Measurements from ENCODE around the gene PRKAG1.
A peak's percentile ranks its signal among the peaks of the same experiment; 100 is the strongest.
"Not testable (repeated sequence)": the region's sequence is repeated elsewhere in the genome, so short reads cannot be mapped to it uniquely, and the experiment has no call there.

PRKAG1 gene

DNA sequence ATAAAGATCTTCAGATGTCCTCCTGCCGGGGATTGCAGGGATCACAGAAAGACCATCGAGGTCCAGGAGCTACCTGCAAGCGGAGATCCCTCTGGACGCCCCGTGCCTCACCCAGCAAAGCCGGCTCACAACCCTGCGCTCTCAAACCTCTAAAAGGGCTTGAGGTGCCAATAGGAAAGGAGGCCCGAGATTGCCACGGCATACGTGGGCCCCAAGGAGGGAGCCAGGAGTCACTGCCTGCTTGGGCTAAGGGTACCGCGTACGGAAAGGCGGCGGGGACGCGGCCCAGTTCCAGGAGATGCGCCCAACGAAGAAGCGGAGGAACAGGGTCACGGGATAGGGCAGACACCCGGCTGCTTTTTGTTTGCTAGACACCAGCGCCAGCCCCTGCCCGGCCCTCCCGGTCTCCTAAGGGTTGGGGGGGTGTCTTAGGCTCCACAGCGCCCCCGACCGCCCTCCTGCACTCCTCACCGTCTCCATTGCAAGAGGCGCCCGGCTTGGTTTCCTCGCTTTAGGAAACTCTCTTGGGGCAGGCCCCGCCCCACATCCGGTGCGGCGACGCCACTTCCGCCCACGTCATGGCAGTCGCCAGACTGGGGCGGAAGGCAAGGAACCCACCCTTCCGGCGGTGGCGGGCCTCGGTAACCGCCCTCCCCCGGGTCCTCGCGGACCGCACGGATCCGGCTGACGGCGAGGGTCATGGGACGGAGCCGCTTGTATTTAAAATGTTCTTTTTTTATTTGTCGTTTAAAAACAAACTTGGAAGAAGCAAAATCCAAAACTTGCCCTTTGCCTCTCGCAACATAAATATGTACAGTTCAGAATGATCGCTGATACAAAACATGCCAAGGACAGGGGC lies at the start of gene PRKAG1:
PRKAG1 (minus strand) TSS at position 516 of the 859 bp plus-strand sequence; CDS start at position 480, 36 bp downstream.
- DNase-seq = peak; percentile 63 to 97 (median 92)

GRCh38 chr12:49066120-49066519 lies 47.5 kb upstream of the PRKAG1 start:
- DNase-seq = no peak

DNA sequence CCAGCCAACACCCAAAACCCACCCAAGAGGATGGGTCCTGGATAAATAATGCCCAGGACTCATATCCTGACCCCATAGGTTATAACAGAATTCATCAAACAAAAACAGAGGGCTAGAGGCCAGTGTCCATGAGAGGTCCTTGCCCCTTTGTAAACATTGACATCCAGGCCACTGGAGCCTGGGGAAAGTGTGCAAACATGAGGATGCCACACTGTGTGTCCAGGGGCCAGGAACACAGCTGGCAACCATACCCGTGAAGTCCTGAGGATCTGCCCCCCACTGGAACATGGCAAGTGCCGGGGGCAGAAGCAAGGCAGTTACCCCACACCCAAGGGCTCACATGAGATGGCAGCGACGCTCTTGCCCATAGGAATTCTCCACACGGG lies 46.2 kb upstream of the PRKAG1 start:
- no peak for DNase-seq

GRCh38 chr12:49061916-49062315 lies 43.3 kb upstream of the PRKAG1 start:
- DNase-seq = not testable (repeated sequence)

DNA sequence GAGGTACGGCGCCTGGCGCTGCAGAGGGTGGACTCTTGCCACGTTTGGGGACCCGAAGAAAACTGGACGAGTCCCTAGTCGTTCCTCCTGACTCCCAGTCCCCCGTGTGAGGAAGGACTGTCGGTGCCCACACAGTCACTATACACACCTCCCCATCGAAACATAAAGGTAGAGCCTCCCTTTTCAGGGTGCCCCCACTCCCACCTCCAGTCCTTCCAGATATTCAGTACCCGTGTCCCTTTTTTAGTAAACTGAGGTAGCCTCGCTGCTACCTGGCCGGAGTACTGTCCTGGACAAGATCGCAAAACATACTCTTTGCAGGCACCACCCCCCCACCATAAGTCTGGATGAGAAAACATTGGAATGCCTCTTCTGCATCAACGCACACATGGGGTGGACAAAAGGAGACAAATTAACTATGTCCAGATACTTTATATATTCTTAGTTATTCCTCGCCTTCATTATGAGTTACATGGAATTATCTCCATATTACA lies 42.6 kb upstream of the PRKAG1 start:
- no peak for DNase-seq

DNA sequence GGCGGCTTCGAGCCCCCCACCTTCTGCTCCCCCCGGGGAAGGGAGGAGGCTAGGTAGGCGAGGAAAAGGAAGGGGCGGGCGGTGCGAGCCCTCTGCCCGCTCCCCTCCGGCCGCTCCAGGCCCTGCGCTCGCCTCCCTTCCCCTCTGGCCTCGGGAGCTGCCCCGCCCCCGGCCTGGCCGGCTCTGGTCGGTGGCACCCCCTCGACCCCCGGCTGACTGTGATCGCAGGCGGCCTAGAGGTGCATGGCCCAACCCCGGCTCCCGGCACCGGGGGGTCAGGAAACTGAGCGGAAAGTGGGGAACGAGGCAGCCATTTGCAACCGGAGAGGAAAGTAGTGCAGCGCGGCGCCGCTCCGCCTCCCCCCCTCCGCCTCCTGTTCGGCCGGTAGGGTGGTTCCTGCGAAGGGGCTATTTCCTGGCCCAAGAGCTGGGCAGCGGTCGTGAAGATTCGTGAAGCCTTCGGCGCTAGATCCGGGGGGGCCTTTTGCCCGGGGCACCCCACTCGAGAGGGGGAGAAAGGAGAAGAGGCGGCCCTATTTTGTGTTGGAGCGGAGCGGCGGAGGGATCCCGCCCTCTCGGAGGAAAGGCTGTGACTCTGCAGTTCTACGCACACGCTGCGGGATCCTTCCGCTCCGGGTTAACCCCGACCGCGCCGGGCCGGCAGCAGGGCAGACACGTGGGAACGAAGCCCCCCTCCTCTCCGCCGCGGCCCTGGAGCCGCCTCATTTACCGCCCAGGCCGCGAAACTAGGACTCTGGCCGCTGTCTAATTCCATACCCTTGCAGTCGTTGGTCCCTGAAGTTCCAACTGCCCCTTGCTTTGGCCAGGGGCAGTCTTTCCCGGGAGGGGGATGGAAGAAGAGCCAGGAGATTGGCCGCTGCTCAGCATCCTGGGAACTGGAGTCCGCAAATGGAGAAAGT lies 41.9 kb upstream of the PRKAG1 start, which contains the start of gene KMT2D:
KMT2D (minus strand) TSS at position 558 of the 920 bp plus-strand sequence. CDS start 5,470 bp downstream, outside the sequence.
- peak in 55 of 56 donors; percentile 55 to 96 (median 88) for DNase-seq

GRCh38 chr12:49059299-49060171 lies 41.0 kb upstream of the PRKAG1 start:
- DNase-seq = peak in 3 of 56 donors; percentile 12 to 44 (median 39)

DNA sequence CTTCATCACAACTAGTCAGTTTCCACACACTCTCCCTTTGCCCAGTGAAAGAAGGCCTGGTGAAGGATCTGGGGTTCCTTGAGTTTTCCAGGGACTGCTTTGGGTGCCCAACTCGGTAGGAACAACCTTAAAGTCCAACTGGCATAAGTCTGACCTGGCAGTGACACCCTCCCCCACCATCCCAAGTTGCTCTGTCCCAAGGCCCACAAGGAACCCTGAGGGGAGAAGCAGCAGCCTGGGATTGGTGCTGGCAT lies 40.4 kb upstream of the PRKAG1 start:
- DNase-seq = no peak

DNA sequence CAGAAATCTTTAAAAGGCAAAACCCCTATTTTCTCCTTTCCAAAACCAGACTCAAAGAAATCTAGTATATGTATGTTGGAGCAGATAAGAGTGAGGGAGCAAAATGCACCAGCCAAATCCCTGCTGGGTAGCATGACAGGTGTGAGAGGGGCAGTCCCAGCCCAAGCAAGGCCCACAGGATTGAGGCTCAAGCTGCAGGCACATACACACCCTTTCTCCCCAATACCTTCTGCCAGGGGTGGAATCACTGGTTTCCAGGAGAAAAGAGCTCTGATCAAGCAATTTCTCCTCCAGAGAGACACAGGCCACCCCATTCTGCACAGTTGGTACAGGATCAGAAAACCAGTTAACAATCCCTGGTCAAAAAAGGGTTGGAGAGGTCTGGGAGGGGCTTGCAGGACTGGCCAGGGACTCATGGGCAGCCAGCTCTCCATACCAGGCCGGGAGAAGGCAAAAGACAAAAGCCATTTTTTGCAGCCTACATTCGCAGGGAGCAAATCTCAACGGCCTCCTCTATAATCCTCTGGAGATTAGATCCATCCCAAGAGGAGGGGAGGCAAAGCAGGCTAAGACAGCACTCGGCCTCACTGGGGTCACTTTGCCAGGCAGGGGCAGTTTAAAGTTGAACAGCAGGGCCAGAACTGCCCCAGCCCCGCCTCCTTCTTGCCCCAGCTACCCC lies 39.9 kb upstream of the PRKAG1 start:
- DNase-seq = no peak

DNA sequence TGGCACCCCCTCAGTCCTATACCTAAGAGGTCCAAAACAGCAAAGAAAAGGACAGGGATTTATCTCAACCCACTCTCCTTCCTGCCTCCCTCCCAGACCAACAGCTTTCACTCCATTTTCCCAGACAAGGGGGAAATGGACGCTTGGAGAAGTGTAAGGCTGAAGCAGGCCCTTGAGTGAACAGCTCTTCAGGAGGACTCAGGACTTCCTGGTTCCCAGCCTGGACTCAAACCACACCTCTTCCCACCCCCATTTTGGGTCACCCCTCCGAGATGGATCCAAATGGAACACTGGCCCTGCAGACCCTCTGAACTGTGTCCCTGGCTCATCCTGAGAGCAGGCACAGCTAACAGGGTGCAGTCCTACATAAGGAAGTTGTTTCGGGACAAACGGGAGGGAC lies 39.3 kb upstream of the PRKAG1 start:
- no peak for DNase-seq

GRCh38 chr12:49055978-49056754 lies 37.6 kb upstream of the PRKAG1 start:
- DNase-seq = peak in 32 of 56 donors; percentile 7 to 61 (median 26)

DNA sequence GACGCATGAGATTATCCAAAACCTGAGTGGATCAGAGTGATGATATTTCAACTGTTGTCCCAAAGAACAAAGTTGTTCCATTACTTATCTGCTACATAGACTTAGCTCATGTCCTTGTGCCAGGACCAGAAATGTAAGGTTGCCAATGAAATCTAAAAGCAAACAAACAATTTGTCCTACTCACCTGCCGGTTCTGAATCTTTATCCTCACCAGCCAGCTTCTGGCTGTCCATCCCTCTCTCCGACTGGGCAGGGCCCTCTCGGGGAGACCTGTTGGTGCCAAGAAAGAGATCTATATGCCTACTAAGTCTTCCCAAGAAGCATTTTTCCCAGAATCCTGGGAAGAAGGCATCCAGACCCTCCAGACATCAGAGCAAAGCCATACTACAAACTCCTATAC lies 36.5 kb upstream of the PRKAG1 start:
- DNase-seq = no peak

DNA sequence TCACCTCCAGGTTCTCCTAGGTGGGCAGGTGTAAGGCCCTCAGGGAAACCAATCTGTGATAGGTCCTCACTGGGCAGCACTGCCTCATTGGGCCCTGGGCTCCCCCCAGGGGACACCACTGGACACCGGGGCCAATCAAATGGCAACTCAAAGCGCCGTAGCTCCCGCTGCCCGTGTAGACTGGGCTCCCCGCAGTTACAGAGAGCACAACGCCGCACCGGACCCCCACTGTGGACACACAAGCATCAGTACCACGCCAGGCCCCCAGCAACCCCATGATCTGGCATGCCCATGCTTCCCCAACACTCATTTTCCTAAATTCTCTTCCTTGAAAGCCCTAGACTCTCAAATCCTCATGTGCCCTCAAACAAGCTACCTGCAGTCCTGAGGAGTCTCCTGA lies 35.9 kb upstream of the PRKAG1 start:
- DNase-seq = no peak

GRCh38 chr12:49054096-49054495 lies 35.5 kb upstream of the PRKAG1 start:
- no peak for DNase-seq

GRCh38 chr12:49052451-49053208 lies 34.1 kb upstream of the PRKAG1 start:
- no peak for DNase-seq

DNA sequence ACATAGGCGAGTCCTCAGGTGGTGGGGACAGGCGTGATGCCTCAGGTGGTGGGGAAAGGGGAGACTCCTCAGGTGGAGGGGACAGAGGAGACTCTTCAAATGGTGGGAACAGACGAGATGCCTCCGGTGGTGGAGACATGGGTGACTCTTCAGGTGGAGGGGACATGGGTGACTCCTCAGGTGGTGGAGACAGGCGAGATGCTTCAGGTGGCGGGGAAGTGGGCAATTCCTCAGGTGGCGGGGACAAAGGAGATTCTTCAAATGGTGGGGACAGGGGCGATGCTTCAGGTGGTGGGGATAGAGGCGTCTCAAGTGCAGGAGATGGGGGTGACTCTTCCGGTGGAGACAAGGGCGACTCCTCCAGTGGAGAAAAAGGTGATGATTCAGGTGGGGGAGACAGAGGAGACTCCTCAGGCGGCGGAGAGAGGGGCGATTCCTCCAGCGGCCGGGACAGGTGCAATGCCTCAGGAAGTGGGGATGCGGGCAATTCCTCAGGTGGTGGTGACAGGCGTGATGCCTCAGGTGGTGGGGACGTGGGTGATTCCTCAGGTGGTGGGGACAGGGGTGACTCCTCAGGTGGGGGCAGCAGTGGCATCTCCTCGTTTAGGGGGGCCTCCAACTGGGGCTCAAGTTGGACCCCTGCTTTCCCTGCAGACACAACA lies 33.3 kb upstream of the PRKAG1 start:
- no peak for DNase-seq

DNA sequence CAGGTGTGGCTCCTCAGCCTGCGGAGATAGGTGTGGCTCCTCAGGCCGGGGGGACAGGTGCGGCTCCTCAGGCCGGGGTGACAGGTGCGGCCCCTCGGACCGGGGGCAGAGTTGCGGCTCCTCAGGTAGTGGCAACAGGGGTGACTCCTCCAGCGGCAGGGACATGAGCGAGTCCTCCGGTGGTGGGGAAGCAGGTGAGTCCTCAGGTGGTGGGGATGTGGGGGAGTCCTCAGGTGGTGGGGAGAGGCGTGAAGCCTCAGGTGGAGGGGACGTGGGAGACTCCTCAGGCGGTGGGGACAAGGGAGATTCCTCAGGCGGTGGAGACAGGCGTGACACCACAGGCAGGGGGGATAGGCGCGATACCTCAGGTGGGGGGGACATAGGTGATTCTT lies 32.8 kb upstream of the PRKAG1 start:
- no peak for DNase-seq
